A549 treated with dexamethasone at 1 μM for 4 hours (cell line): Measurements from ENCODE around the gene CFAP73. TPM values are rescaled to one million over a fixed set of nuclear protein-coding genes. Genes with fewer than 3 reads are reported as not detected.

Experiments used
- total RNA-seq: library from RNA; stranded (reverse); fragments of 200-300 nt; extraction: Qiagen RNA extraction; gene quantifications from 5 replicates; pipeline ENCODE4 v1.2.3, GENCODE V29; 2022

The CFAP73 gene
- total RNA-seq = 0.09 to 0.14 TPM (median 0.11 TPM) in 3 of 5 replicates, not detected in the others

DNA sequence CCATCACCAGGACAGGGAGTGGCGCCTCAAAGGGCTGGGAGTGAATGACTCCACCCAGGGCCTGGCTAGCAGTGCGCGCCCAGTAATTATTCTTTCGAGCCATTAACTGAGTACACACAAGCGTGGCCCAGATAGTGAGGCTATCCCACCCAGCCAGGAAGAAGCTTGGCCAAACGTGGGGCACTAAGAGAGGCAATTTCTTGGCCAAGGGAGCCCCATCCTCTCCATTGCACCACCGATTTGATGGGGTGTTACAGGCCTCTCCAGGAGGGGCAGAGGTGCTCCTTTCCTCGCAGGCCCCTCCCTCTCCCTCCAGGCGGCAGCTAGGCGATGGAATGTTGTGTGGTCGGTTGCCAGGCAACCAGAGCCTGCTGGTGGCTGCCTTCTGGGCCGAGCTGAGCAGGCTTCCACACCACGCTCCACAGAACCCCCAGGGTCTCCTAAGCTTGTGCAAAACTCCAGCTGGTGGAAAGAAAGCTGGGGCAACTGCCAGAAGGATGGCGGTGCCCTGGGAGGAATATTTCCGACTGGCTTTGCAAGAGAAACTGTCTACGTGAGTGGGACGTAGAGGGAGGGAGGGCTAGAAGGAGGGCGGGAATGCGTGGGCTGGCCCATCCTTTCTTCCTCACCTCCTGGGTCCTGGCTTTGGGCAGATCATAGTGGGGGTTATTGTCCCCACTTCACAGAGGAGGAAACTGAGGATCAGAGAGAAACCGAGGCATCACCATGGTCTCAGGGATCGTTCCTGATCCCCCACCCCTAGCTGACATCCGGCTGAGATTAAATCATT is at the start of gene CFAP73:
Gene CFAP73 (plus strand): TSS at position 364 of the 790 bp plus-strand sequence. CDS start 134 bp downstream, at position 498.

GRCh38 chr12:113135178-113136127 is 14.1 kb upstream of the CFAP73 start, which contains the start of gene RASAL1:
Gene RASAL1, minus strand, starts transcription at chr12:113135761. Its CDS starts 299 bp downstream, at chr12:113135462.

GRCh38 chr12:113185180-113186032 is 35.9 kb downstream of the CFAP73 start, which contains the start of the genes DDX54 and RITA1:
Gene DDX54, minus strand, starts transcription at chr12:113185478. Its CDS starts 27 bp downstream, at chr12:113185451.
Gene RITA1, plus strand, starts transcription at chr12:113185721. Its CDS starts 1,026 bp downstream, at chr12:113186747.

Other genes starting within 250 kb of the CFAP73 start
- 26.8 to 40.7 TPM (median 32.8 TPM) in 5 replicates for gene OAS1, start 242.8 kb upstream of the CFAP73 start, total RNA-seq
- gene OAS3, start 211.2 kb upstream of the CFAP73 start, total RNA-seq = 18.5 to 27.2 TPM (median 26.1 TPM) in 5 replicates
- gene OAS2, start 171.2 kb upstream of the CFAP73 start, total RNA-seq = 0.08 to 0.26 TPM (median 0.18 TPM) in 5 replicates
- 0.26 to 0.66 TPM (median 0.48 TPM) in 5 replicates for gene DTX1, start 93.0 kb upstream of the CFAP73 start, total RNA-seq
- 0.17 to 0.32 TPM (median 0.27 TPM) in 5 replicates for gene RASAL1, start 14.0 kb upstream of the CFAP73 start, total RNA-seq
- gene DDX54, start 35.8 kb downstream of the CFAP73 start, total RNA-seq = 47.3 to 86.4 TPM (median 79.0 TPM) in 5 replicates
- 23.2 to 33.1 TPM (median 32.7 TPM) in 5 replicates for gene RITA1, start 36.0 kb downstream of the CFAP73 start, total RNA-seq
- 13.2 to 21.3 TPM (median 19.8 TPM) in 5 replicates for gene TPCN1, start 71.7 kb downstream of the CFAP73 start, total RNA-seq
- 7.1 to 10.5 TPM (median 9.6 TPM) in 5 replicates for gene SLC8B1, start 185.4 kb downstream of the CFAP73 start, total RNA-seq
- gene PLBD2, start 208.9 kb downstream of the CFAP73 start, total RNA-seq = 25.4 to 46.6 TPM (median 43.2 TPM) in 5 replicates